Transverse colon (tissue), 4 donors: ENCODE data around the gene ZKSCAN8. TPM values are rescaled to one million over a fixed set of nuclear protein-coding genes. Genes with fewer than 3 reads are reported as not detected.

Experiments used
- DNase-seq: peaks from one replicate; pipeline ENCODE4 v3.0.0-alpha.2; 2019
- H3K27ac ChIP-seq, 4 donors: fragments of 200-600 bp; sonication (generic); 2 replicates each; pipeline ENCODE4 v1.5.1; 2016 to 2018; ENCODE audit warnings: inconsistent platforms in 4 of 4
- H3K27me3 ChIP-seq: fragments of 200-600 bp; sonication (generic); 2 replicates; pipeline ENCODE4 v1.5.1; 2017; ENCODE audit warnings: inconsistent platforms
- H3K36me3 ChIP-seq, 4 donors: fragments of 200-600 bp; sonication (generic); 2 replicates each; pipeline ENCODE4 v1.5.1; 2017 to 2019; ENCODE audit warnings: inconsistent platforms in 4 of 4
- H3K4me1 ChIP-seq, 4 donors: fragments of 200-600 bp; sonication (generic); 2 replicates each; pipeline ENCODE4 v1.5.1; 2017 to 2020; ENCODE audit warnings: inconsistent platforms in 4 of 4
- H3K4me3 ChIP-seq, 4 donors: fragments of 200-600 bp; sonication (generic); 1 replicate in 1 of 4; 2 replicates in 3 of 4; pipeline versions ENCODE4 v1.5.1 to v1.6.1; 2017 to 2019; ENCODE audit warnings: inconsistent platforms in 4 of 4
- H3K9me3 ChIP-seq, 2 donors: fragments of 200-600 bp; sonication (generic); 2 replicates each; pipeline ENCODE4 v1.5.1; 2017 to 2019; ENCODE audit warnings: inconsistent platforms in 2 of 2
- EP300 ChIP-seq: sonication (generic); formaldehyde crosslinking; IDR thresholded peaks from one replicate; pipeline ENCODE4 v1.6.1; 2017; ENCODE audit warnings: antibody characterized with exemption, low read depth
- POLR2A ChIP-seq: fragments of 450-650 bp; IDR thresholded peaks from one replicate; pipeline ENCODE4 v1.6.1; 2016; ENCODE audit warnings: antibody characterized with exemption, mild to moderate bottlenecking, moderate library complexity
- POLR2AphosphoS5 ChIP-seq, 3 donors: sonication (generic); formaldehyde crosslinking; IDR thresholded peaks; one replicate each; pipeline ENCODE4 v1.6.1; 2016; ENCODE audit warnings: antibody characterized with exemption in 3 of 3
- WGBS, 2 donors: methylation state at CpG; one replicate each; pipeline ENCODE4 v1.1.5; 2018; ENCODE audit warnings: low coverage in 1 of 2; 5-methylcytosine and 5-hydroxymethylcytosine counted together
- in situ Hi-C, 4 donors: fragments of 200-750 bp; cut with MboI; loops; one replicate each; pipeline versions ENCODE4 v1.15.0 to v1.15.1; 2017; ENCODE audit warnings: low sequenced_read_pairs in 3 of 4, low pct_ligation_motif_present in 1 of 4, low pct_unique_long_range_greater_than_20kb in 1 of 4
- intact Hi-C: fragments of 100-400 bp; cut with DNase I; formaldehyde crosslinking; loops from one replicate; pipeline ENCODE4 v1.15.1; 2023; ENCODE audit warnings: low total_unique reads
- total RNA-seq, 4 donors: library from RNA; depleted of rRNA; stranded (reverse); fragments of >200 nt; gene quantifications; one replicate each; pipeline ENCODE4 v1.1.0, GENCODE V29; 2016
- TF ChIP-seq, protein P1 (sequence below), 5 experiments: fragments of 200-600 bp in 3 of 5; fragments of 450-650 bp in 2 of 5; sonication (generic) in 3 of 5; IDR thresholded peaks; 1 replicate in 2 of 5; 2 replicates in 3 of 5; pipeline ENCODE4 v1.5.1; 2016 to 2017; ENCODE audit warnings: antibody characterized with exemption in 5 of 5, inconsistent platforms in 3 of 5, mild to moderate bottlenecking in 2 of 5, moderate library complexity in 1 of 5

Gene ZKSCAN8
- total RNA-seq, 4 donors from 2014 or later, result 12.3 to 37.0 (median 15.5) TPM

DNA sequence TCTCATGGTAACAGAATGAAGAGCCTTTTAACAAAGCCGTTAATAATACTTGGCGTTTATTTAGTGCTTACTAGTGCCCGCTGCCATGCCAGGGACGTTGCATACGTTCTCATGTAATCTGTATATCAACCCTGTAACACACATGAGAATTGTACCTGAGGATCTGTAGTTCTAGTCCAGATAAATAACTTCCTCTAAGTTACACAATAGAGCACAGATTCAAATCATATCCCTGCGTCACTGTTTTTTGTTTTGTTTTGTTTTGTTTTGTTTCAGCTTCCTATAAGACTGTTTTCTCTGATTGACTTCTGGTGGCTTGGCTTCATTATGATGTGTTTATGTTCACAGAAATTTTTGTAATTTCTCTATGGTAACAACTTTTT lies 16.7 kb upstream of the ZKSCAN8 start:
- peak overlapping the region; percentile 76 to 80 (median 77) for H3K27ac ChIP-seq
- intact Hi-C loops, result no loop called here
- WGBS, 2 donors, result 3 to 21% methylated on average over 4 to 6 of the region's 6 CpGs
- in situ Hi-C loops, result loop anchor here in 1 of 4 donors (25.0 kb wide), 1 partner anchor 237 kb away; no protein-coding TSS in a partner anchor
- H3K9me3 ChIP-seq, result no peaks in the 10 kb centered on the region
- TF ChIP-seq, protein P1, sequence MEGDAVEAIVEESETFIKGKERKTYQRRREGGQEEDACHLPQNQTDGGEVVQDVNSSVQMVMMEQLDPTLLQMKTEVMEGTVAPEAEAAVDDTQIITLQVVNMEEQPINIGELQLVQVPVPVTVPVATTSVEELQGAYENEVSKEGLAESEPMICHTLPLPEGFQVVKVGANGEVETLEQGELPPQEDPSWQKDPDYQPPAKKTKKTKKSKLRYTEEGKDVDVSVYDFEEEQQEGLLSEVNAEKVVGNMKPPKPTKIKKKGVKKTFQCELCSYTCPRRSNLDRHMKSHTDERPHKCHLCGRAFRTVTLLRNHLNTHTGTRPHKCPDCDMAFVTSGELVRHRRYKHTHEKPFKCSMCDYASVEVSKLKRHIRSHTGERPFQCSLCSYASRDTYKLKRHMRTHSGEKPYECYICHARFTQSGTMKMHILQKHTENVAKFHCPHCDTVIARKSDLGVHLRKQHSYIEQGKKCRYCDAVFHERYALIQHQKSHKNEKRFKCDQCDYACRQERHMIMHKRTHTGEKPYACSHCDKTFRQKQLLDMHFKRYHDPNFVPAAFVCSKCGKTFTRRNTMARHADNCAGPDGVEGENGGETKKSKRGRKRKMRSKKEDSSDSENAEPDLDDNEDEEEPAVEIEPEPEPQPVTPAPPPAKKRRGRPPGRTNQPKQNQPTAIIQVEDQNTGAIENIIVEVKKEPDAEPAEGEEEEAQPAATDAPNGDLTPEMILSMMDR (IDR thresholded peaks at IDR 0.05), result no peak
- no peak for TF ChIP-seq POLR2AphosphoS5 (IDR thresholded peaks at IDR 0.05)
- no peak for TF ChIP-seq POLR2A
- TF ChIP-seq EP300, result no peak
- H3K4me1 ChIP-seq, result peaks cover 0 to 24% (median 15%) of the 10 kb centered on the region in 4 donors
- DNase-seq, result no peak
- peaks cover 0 to 22% (median 4%) of the 10 kb centered on the region in 4 donors for H3K36me3 ChIP-seq
- peak overlapping the region; percentile 33 to 63 (median 54) for H3K4me3 ChIP-seq
- H3K27me3 ChIP-seq, result no peaks in the 10 kb centered on the region

DNA sequence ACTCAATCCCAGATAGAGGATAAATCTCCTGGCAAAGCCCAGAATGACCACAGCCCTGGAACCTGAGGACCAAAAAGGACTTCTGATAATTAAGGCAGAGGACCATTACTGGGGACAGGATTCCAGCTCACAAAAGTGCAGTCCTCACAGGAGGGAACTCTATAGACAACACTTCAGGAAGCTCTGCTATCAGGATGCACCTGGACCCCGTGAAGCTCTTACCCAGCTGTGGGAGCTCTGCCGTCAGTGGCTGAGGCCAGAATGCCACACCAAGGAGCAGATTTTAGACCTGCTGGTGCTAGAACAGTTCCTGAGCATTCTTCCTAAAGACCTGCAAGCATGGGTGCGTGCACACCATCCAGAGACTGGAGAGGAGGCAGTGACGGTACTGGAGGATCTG lies 16.3 kb upstream of the ZKSCAN8 start:
- H3K4me3 ChIP-seq, result peak overlapping the region in 1 of 4 donors; percentile 63
- no peak for DNase-seq
- H3K27me3 ChIP-seq, result no peaks in the 10 kb centered on the region
- 59 to 72% methylated on average over 2 to 4 of the region's 4 CpGs for WGBS, 2 donors
- H3K36me3 ChIP-seq, result peaks cover 0 to 20% (median 4%) of the 10 kb centered on the region in 4 donors
- no peak for TF ChIP-seq POLR2A
- peaks cover 0 to 24% (median 15%) of the 10 kb centered on the region in 4 donors for H3K4me1 ChIP-seq
- H3K27ac ChIP-seq, result peak overlapping the region in 2 of 4 donors; percentile 76 to 78
- H3K9me3 ChIP-seq, result no peaks in the 10 kb centered on the region
- in situ Hi-C loops, result loop anchor here in 1 of 4 donors (25.0 kb wide), 1 partner anchor 237 kb away; no protein-coding TSS in a partner anchor
- intact Hi-C loops, result no loop called here

DNA sequence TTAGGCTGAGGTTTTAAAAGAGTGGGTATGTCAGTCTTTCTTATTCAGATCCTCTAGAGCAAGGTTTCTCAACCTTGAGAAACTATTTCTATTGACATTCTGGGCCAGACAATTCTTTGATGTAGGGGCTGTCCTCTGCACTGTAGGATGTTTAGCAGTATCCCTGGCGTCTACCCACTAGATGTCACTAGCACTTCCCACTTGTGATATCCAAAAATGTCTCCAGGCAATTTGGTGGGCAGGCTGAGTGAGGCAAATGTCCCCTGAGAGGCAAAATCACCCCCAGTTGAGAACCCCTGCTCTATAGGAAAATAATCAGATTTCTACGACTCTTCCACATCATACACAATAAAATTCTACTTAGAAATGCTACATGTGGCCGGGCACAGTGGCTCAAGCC lies 7.7 kb upstream of the ZKSCAN8 start:
- no peak overlapping the region for H3K4me3 ChIP-seq
- in situ Hi-C loops, result loop anchor here in 3 of 4 donors (10.0 to 25.0 kb wide), 2 partner anchors 221 to 228 kb away; no protein-coding TSS in a partner anchor
- no peak for DNase-seq
- intact Hi-C loops, result loop anchor here (10.0 kb wide), 1 partner anchor 221 kb away; no protein-coding TSS in a partner anchor
- TF ChIP-seq, protein P1 (IDR thresholded peaks at IDR 0.05), result peak in 1 of 5 experiments; percentile 25
- TF ChIP-seq EP300, result no peak
- H3K27ac ChIP-seq, result no peak overlapping the region
- WGBS, 2 donors, result 44 to 51% methylated on average over 2 to 3 of the region's 3 CpGs
- H3K27me3 ChIP-seq, result no peaks in the 10 kb centered on the region
- peaks cover 0 to 11% (median 0%) of the 10 kb centered on the region in 4 donors for H3K36me3 ChIP-seq
- no peaks in the 10 kb centered on the region for H3K9me3 ChIP-seq
- peaks cover 5 to 37% (median 13%) of the 10 kb centered on the region in 4 donors for H3K4me1 ChIP-seq

DNA sequence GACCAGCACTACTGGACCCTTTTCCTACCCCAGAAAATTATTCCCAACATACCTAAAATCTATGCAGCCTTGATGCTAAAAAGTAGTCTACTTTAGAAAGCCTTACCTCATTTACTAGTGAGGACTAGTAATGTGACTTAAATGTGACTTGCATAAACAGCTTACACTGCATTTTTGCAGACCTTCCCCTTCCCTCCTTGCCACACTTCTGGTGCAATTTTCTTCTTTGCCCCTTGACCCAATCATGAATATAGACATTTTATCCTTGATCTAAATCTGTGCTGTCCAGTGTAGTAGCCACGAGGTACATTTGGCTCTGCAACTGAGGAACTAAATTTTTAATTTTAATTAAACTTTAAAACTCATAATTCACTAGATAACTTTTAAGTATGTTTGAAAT lies 7.0 kb upstream of the ZKSCAN8 start:
- Histone ChIP-seq H3K27me3 (no peaks in the 10 kb centered on the region), H3K27ac (no peak overlapping the region), H3K36me3 (peaks cover 0 to 4% (median 0%) of the 10 kb centered on the region in 4 donors), H3K4me3 (no peak overlapping the region), H3K9me3 (no peaks in the 10 kb centered on the region), H3K4me1 (peaks cover 5 to 37% (median 13%) of the 10 kb centered on the region in 4 donors)
- TF ChIP-seq, protein P1 (IDR thresholded peaks at IDR 0.05), result no peak
- TF ChIP-seq EP300, result no peak
- no peak for DNase-seq
- WGBS, 2 donors, result 60 to 64% methylated on average over 1 of the region's 1 CpG
- in situ Hi-C loops (loop anchor here in 3 of 4 donors (10.0 to 25.0 kb wide), 2 partner anchors 220 to 228 kb away; no protein-coding TSS in a partner anchor), intact Hi-C loops (loop anchor here (10.0 kb wide), 1 partner anchor 220 kb away; no protein-coding TSS in a partner anchor)
